Effector CD8-positive, alpha-beta T cell (primary cell): Measurements from ENCODE around the gene KNDC1.

Source experiments
- DNase-seq: peaks from one replicate; lab custom pipeline; 2025; lab: John Stamatoyannopoulos, UW

Gene KNDC1

GRCh38 chr10:133177380-133178157 is 17.6 kb downstream of the KNDC1 start:
- no peak for DNase-seq

- no peak for DNase-seq
Measured at GRCh38 chr10:133178357-133179127, 18.5 kb downstream of the KNDC1 start.

GRCh38 chr10:133179128-133179520 is 19.1 kb downstream of the KNDC1 start:
- no peak for DNase-seq

GRCh38 chr10:133179651-133180050 is 19.6 kb downstream of the KNDC1 start:
- DNase-seq = no peak

GRCh38 chr10:133180192-133180964 is 20.4 kb downstream of the KNDC1 start:
- DNase-seq = no peak

- DNase-seq = no peak
Measured at GRCh38 chr10:133180965-133181639, 21.1 kb downstream of the KNDC1 start.

- DNase-seq = no peak
Measured at GRCh38 chr10:133182190-133182589, 22.2 kb downstream of the KNDC1 start.

GRCh38 chr10:133182791-133183645 is 23.0 kb downstream of the KNDC1 start:
- DNase-seq = no peak

- no peak for DNase-seq
Measured at GRCh38 chr10:133183646-133184378, 23.8 kb downstream of the KNDC1 start.

- DNase-seq = no peak
Measured at GRCh38 chr10:133184591-133185244, 24.7 kb downstream of the KNDC1 start.

- no peak for DNase-seq
Measured at GRCh38 chr10:133185421-133185820, 25.4 kb downstream of the KNDC1 start.

- DNase-seq = no peak
Measured at GRCh38 chr10:133185916-133186315, 25.9 kb downstream of the KNDC1 start.

- DNase-seq = no peak
Measured at GRCh38 chr10:133186416-133187090, 26.5 kb downstream of the KNDC1 start.

GRCh38 chr10:133187091-133187905 is 27.3 kb downstream of the KNDC1 start:
- no peak for DNase-seq

GRCh38 chr10:133187906-133188681 is 28.1 kb downstream of the KNDC1 start:
- no peak for DNase-seq

- DNase-seq = no peak
Measured at GRCh38 chr10:133189256-133189655, 29.2 kb downstream of the KNDC1 start.

- DNase-seq = no peak
Measured at GRCh38 chr10:133189726-133190125, 29.7 kb downstream of the KNDC1 start.
